Fibroblast of skin of left biceps (primary cell): Measurements from ENCODE around the gene ACVR1B.

ENCODE experiments used
- DNase-seq, 2 experiments: peaks; one replicate each; pipeline ENCODE4 v3.0.0-alpha.2; 2013; ENCODE audit warnings: low read depth in 2 of 2

ACVR1B gene

DNA sequence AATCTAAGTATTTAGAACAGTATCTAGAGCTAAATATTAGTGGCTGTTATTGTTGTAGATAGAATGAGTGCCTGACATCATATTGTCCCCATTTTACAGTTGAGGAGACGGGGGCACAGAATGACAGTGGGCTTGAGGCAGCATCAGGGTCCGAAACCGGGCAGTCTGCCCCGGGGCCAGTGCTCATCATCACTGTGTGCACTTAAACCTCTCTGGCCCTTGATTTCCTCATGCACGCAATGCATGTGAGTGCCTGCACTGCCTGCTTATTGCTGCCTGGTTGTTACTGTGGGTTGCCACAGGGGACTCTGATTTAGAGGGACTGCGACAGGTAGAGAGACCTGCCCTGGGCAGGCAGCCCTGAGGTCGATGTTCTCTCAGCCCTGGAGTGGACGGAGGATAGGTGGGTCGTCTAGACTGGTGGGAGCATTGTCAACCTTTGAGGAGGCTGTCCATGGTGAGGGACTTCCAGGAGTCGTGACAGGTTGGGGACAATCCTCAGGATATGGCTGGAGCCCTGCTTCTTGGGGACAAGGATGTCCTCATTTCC lies 34.4 kb upstream of the ACVR1B start:
- DNase-seq: no peak

DNA sequence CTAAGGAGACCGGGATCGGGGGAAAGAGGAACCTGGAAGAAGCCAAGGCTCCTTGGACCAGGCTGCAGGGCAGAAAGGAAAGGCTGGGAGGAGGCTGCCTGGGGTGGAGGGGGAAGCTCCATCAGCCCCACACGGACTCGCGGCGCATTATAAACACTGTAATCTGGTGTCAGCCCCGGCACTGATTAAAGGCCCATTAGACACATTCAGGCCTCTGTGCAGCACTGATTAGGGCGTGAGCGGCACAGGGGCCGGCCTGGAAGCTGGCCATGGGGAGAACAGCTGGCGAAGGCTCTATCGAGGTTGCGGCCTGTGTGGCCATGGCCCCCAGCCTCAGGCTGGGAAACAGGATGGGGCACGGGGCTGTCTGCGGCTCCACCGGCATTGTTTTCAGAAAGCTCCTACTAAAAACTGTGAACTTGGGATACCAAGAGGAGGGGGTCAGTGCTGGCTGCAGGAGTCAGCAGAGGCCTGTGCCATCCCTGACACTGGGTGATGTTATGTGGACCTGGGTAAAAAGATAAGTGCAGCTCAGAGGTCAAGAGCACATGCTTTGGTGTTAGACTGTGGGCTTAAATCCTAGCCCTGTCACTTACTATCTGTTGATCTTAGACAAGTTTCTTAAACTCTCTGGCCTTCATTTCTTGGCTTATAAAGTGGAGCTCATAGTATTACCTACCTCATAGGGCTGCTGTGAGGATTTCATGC lies 33.6 kb upstream of the ACVR1B start:
- no peak for DNase-seq

DNA sequence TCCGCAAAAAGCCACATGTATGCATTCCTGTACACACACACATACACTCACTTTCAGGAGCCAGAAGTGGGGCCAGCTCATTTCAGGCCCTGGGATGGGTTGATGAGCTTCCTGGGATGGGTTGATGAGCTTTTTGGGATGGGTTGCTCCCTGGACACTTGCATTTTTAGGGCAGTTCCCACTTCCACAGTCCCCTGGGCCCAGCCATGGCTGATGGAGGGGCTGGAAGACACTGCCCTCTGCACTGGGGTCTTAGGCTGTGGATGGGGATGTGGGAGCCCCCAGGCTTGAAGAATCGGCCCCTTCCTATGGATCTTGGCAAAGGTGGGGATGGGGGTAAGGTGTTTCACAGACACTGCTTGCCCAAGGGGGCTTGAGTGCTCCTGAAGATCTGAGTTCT lies 31.5 kb upstream of the ACVR1B start:
- no peak for DNase-seq

DNA sequence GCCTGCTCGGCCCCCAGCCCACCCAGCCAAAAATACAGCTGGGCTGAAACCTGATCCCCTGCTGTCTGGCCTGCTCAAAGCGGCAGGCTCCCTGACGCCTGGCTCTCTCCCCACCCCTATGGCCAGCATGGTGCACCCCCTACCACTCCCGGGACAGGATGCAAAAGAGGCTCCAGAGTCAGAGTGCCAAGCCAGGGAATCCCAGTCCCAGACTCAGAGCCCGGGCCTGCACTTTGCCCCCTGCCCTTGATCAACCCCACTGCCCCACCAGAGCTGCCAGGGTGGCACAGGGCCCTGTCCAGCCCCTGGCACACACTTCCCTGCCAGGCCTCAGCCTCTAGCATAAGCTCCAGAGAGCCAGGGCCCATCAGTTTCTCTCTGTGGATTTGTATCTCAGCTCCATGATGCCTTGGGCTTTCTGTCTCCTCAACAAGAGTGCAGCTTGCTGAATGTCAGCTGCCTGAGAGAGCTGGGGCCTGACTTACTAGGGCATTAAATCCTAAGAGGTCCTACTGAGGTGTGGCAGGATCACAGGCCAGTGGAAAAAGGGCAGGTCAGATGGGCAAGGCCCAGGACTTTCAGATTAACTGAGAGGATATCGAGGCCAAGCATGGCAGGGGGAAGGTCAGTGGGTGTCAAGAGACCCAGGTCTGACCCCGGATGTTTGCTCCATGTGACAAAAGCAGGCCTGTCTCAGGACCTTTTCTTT lies 30.3 kb upstream of the ACVR1B start:
- no peak for DNase-seq

DNA sequence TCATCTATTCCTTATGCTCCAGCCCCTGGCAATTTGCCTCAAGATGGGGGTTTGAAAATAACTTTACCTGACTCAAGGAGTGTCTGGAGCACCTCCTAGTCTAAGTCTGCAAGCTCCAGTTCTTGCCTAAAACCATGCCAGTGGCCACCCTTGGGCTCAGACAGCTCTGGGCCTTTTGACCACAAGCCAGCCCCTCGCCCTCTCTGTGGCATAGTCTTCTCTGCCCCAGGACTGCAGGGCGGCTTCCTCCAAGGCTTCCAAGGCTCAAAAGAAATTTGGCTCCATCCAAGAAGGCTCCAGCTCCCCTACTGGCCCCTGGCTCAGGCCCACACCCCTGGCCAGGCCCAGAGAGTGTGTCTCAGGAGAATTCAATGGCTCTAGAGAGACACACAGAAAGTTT lies 29.4 kb upstream of the ACVR1B start:
- no peak for DNase-seq

DNA sequence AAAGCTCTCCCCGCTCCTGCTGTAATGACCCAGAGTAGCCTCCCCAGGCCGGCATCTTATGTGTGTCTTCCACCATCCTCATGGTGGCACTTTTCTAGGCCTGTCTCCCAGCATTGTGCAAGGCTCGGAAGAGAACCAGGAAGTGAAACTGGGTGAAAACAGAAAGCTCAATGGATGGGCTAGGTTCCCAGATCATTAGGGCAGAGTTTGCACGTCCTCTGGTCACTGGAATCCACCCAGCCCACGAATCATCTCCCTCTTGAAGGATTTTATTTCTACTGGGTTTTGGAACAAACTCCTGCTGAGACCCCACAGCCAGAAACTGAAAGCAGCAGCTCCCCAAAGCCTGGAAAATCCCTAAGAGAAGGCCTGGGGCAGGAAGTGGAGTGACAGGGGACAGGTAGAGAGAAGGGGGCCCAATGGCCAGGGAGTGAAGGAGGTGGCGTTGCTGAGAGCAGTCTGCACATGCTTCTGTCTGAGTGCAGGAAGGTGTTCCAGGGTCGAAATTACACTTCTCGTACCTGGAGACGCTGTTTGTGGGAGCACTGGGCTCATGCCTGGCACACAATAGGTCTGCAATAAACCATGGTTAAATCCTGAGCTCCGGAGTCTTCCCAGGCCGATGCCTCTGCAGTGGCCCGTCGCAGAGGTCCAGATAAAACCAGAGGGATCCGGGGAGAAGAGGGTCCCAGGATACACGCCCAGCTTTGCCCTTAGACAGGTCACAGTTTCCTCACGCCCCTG lies 28.6 kb upstream of the ACVR1B start:
- peak; percentile 49 to 55 for DNase-seq

DNA sequence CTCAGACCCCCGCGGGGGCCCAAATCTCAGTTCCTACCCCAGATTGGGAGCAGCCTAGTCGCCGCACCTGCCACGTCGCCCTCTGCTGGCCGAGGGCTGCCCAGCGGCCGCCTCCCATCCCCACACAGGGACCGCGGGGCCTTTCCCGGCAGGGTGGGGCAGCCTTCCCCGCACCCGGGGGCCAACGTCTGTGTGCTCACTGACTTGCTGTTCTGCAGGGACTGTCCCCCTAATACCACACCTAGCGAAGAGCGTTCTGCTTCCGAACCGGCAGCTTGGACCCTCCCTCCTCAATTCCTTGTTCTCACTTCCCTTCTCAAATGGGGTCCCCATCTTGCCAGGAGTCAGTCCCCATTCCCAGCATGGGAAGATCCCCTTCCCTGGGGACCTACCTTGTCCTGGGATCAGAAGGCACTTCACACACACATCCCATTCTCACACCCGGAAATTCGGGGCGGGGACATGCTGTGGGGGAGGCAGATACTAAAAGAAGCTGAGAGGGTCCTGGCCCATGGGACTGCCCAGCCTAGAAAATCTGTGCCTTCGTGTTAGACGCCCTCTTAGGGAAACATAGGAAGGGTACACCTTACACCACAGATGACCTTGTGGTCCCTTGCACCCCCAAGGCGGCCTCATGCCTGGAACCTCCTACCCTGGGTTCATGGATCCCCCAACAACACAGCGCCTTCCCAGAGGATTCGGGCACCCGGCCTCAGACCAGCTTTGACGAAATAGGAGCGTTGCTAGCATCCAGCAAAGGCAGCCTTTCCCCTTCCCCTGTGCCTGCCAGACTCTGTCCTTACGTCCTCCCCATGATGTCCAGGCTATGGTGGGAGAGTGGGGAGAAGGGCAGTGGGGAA lies 27.8 kb upstream of the ACVR1B start:
- no peak for DNase-seq

DNA sequence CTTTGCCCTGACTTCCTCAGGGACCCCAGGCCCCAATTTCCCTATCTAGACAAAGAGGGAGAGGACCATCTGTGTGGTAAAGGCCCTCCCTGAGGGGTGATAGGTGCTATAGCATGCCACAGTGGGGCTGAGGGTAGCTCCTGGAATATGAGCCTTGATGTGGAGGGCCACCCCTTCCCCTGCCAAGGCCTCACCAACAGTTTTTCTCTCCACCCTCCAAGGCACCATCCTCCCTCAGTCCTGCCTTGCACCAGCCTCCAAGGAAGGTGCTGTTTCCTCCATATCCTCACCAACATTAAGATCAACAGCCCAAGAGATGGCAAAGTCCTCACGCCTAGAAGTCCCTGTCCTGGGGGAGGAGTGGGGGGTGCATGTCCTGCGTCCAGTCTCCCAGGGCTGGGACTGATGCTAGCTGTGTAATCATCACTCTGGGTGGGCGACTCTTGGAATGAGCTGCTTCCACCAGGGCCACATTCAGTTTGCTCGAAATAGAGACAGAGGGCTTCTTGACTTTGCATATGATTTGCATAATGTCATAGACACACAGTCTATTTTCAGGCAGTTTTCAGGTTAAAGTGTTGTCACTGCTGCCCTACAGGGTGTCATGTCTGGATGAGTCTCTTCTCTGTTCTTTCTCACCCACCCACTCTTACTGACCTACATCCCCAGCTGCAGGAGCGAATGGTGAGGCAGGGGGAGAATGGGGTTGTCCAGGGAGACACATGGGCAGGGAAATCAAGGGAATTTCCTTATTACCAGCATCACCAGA lies 26.8 kb upstream of the ACVR1B start:
- DNase-seq: no peak

DNA sequence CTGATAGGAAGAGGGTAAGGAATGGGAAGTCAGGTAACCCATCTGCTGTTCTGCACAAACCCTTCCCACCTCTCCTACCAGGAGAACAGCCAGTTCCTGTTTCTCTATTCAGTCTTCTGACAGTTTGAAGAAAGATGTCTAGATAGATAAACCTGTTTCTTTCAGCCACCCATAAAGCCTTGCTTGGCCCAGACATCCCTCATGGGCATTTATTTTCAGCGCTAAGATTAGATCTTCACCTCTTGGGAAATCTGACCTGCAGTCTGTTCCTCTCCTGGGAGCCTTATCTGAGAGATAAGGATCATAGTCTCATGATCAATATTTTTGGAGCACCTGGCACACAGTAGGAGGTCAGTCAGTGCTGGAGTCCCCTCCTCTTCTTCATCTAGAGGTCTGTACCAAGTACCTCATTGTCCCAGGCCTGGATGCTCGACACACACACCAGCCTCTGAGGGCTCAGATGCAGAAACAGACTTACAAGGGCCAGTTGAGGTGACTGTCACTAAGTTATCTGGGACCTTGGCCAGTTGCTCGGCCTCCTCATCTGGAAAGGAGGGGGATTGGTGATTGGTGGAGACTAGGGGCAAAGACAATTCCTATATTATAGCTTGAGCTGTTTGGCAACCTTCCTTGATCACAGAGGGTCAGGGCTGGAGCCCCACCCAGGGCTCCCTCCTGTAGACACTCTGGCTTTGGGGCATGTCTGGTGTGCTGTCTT lies 26.0 kb upstream of the ACVR1B start:
- no peak for DNase-seq

DNA sequence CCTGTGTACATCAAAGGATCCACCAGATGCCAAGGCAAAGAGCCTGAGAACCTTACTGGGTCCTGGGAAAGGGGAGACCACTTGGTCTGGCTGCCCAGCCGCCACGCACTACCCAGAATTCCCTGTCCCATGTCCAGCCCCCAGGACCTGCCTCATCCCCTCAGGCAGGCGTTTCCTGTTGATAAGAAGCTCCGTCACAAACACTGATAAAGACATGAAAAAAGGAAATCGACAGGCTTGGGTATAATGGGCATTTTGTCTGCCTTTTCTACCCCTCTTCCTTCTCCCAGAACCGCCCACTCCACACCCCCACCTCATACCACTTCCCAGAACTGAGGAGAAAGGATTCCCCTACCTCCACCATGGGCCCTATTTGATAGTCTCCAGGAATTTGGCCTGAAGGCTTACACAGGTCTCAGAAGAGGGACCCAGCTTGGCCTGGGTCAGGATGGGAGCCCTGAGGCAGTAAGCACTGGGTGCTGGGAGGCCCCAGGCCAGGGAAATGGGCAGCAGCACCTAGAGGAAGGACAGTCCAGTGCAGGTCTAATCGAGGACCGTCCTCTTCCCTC lies 25.4 kb upstream of the ACVR1B start:
- no peak for DNase-seq

DNA sequence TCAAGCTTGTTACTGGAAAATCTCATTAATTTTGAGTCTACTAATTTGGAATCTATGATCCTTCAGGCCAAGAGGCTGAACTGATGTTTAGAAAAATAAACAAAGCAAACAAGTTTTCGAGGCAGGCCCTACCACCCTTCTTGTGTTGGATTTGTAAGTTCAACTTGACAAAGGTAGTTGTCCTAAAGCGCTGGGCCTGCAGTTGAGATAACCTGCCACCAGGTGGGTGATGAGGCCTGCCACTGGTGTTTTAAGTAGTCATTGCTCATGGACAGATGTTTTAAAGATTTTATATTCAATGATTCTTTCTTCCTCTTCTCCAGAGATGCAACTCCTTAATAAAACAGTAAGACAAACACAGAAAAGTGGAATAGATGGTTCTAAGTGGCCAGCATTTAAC lies 24.8 kb upstream of the ACVR1B start:
- DNase-seq: no peak

DNA sequence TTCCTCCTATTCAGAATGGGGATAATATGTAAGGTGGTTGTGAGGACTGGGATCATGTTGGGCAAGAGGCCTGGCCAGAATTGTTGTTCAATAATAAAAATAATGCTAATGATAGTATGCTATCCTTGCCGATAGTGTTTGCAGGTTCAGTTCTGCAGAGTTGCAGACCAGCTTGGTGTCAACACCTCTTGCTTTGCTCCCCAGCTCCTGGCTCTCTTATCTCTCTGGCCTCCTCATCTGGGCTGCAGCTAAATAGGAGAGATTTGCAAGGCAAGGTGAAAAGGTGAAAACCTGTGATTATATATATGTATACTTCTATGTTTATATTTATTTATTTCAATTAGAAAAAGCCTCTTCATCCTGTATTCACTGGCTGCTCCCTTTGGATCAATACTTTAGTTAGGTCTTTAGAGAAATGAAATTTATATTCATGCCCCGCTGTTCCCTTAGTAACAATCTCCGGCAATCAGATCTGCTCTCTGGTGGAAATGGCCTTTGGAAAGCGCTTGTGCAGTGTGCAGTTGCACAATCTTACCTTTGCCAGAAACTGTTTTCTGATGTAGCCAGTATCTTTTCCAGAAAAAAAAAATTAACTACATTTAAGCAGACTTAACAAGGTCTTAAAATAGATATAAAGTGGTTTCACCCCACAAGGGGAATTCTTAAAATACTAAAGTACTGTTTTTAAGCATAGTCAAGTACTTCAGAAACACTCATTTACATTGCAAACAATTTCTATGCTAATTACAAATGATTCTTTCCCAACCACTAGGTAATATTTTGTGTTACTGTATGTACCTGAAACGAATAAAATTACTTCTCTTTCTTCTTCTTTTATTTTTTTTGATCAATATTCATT lies 19.1 kb upstream of the ACVR1B start:
- no peak for DNase-seq

DNA sequence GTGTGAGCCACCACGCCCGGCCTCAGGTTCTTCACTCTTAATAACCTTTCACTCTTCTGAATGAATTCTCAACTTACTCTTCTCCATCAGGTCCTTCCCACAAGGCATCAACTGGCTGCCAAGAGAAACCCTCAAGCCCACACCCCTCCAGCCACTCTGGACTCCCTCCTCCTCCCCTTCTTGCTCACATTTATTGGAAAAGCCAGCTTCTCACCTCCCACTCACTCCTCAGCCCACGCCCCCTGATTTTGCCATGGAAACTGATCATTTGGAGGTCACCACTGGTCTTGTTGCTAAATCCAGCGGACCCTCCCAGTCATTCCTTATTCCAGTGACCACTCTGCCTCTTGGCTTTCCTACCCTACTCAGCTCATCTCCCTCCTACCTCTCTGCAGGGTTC lies 17.4 kb upstream of the ACVR1B start:
- DNase-seq: no peak

DNA sequence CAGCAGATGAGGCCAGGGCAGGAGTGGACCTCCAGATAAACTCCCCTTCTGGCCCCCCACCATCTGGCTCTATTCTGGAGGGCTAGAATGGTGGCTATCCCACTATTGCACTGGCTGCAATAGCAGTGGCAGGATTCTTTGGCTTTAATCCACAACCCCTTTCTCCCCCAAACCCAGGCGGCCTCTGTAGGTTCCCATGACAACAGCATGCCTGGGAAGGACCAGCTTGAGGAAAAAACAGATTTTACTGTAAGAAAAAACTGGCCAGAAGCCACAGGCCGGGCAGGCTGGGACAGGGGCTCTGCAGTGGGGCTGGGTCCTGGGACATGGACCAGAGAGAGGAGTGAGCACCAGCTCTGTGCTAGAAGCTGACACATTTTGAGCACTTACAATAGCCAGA lies 13.6 kb upstream of the ACVR1B start:
- DNase-seq: no peak

DNA sequence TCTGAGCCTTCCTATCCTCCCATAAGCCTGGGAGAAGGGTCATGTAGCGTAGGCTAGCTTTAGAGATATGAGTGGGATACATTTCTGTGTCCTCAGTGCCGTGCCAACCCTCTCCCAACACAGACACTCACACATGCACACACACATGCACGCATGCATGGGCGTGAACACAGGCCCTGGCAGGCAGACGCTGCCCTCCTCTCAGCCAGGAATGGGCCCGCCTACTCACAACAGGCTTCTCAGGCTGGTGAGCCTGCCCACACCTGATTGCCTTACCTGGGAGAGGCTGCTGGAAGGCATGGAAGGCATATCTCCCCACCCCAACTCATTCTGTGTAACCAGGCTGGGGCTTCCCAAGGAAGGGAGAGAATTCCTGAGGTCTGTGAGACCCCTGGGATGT lies 12.8 kb upstream of the ACVR1B start:
- DNase-seq: no peak

DNA sequence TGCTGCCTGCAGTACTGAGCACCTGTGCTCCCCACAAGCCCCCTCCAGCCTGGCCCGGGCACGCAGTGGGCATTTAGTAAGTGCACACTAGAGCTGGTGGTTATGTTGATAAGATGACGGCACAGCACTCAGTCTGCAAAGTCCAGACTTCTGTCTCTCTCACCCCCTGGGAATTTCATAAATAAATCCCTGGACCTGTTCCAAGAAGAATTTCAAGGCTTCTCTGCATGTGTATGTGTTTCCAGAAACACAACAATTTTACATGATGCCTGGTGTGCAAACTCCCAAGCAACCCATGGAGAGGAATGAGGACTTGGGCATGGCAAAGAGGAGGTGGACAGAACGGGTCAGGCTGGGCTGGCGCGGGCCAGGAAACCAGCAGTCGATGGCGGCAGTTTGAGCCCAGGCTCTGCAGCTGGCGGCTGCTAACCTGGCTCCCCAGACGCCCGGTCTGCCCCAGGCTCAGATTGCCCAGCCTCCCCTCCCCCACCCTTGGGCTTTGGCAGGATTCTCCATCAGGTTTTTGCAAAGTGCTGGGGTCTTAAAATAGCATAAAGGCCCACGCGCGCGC lies 10.4 kb upstream of the ACVR1B start:
- no peak for DNase-seq

DNA sequence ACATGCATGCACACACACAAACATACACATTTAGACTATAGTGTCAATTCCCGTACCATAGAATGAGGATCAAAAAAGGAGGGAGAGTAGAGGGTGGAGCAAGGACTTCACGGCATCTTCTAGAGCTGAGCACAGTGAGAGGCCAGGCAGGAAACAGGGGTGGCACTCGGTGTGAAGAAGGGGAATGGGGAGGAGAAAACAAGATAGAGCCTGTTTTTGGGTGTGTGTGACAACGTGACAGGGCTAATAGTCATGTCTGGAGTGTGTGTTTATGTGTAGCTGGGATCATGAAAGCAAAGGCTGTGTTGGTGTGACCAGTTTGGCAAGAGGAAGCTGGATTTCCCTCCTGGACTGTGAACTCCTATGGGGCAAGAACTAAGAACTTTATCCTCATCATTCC lies 9.9 kb upstream of the ACVR1B start:
- DNase-seq: no peak

DNA sequence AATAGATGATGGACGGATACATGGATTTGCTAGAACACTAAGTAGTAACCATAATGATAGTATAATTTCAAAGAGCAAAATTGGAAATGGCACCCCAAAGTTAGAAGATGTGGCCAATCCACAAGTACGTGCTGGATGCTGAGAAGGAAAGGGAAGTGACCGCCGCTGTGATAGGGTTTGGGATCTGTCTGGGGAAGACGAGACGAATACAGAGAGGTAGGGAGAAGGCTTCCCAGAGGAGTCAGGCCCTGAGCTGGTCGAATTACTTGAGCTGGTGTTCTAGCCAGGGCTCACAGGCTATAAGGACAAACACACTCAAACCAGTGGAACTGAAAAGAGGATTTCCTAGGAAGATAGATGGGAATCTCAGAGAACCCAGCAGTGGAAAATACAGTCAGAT lies 9.4 kb upstream of the ACVR1B start:
- no peak for DNase-seq
